Rectal smooth muscle tissue (tissue), 1 donor: ENCODE measurements around the gene CBLIF.
"Not testable (repeated sequence)": the region's sequence is repeated elsewhere in the genome, so short reads cannot be mapped to it uniquely, and the experiment has no call there.

Experiments
- H3K27ac ChIP-seq: one replicate; pipeline ENCODE4 v1.7.0; 2013; ENCODE audit warnings: low read depth, low read length, inconsistent platforms
- H3K27me3 ChIP-seq: one replicate; pipeline ENCODE4 v1.7.0; 2013; ENCODE audit warnings: low read length; ENCODE audit not compliant: control insufficient read depth, insufficient read depth
- H3K36me3 ChIP-seq: one replicate; pipeline ENCODE4 v1.7.0; 2013; ENCODE audit warnings: low read length; ENCODE audit not compliant: control insufficient read depth, insufficient read depth
- H3K4me1 ChIP-seq: one replicate; pipeline ENCODE4 v1.7.0; 2013; ENCODE audit warnings: low read length; ENCODE audit not compliant: control insufficient read depth, insufficient read depth
- H3K4me3 ChIP-seq: one replicate; pipeline ENCODE4 v1.7.0; 2013; ENCODE audit warnings: low read length
- H3K9ac ChIP-seq: one replicate; pipeline ENCODE4 v1.7.0; 2013; ENCODE audit warnings: low read length

Gene CBLIF

DNA sequence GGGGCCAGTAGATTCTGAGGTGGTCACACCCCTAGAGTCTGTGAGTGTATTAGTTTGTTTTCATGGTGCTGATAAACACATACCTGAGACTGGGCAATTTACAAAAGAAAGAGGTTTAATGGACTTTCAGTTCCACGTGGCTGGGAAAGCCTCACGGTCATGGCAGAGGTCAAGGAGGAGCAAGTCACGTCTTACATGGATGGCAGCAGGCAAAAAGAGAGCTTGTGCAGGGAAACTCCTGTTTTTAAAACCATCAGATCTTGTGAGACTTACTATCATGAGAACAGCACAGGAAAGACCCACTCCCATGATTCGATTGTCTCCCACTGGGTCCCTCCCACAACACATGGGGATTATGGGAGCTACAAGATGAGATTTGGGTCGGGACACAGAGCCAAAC is 60.9 kb downstream of the CBLIF start:
- H3K4me3 ChIP-seq, H3K27ac ChIP-seq, H3K27me3 ChIP-seq, H3K9ac ChIP-seq, H3K4me1 ChIP-seq, H3K36me3 ChIP-seq: not testable (repeated sequence)

- H3K4me3 ChIP-seq, result no peak overlapping the region
- no peak overlapping the region for H3K27ac ChIP-seq
- H3K9ac ChIP-seq, result no peak overlapping the region
- no peaks in the 10 kb centered on the region for H3K27me3 ChIP-seq
- H3K36me3 ChIP-seq, result no peaks in the 10 kb centered on the region
- no peaks in the 10 kb centered on the region for H3K4me1 ChIP-seq
Observed at GRCh38 chr11:59783632-59784090, 61.6 kb downstream of the CBLIF start.

GRCh38 chr11:59782080-59782479 is 63.2 kb downstream of the CBLIF start:
- no peak overlapping the region for H3K27ac ChIP-seq
- no peaks in the 10 kb centered on the region for H3K4me1 ChIP-seq
- no peak overlapping the region for H3K4me3 ChIP-seq
- H3K9ac ChIP-seq, result no peak overlapping the region
- H3K36me3 ChIP-seq, result no peaks in the 10 kb centered on the region
- H3K27me3 ChIP-seq, result no peaks in the 10 kb centered on the region

GRCh38 chr11:59779487-59779886 is 65.8 kb downstream of the CBLIF start:
- H3K27ac ChIP-seq, result no peak overlapping the region
- H3K4me1 ChIP-seq, result no peaks in the 10 kb centered on the region
- no peaks in the 10 kb centered on the region for H3K27me3 ChIP-seq
- no peak overlapping the region for H3K4me3 ChIP-seq
- H3K9ac ChIP-seq, result no peak overlapping the region
- no peaks in the 10 kb centered on the region for H3K36me3 ChIP-seq
